Neuronal stem cell (in vitro differentiated cells): ENCODE results near the gene SLC39A7.

Experiments
- DNase-seq: peaks from one replicate; pipeline ENCODE4 v3.0.0-alpha.2; 2013; ENCODE audit warnings: low spot score
- H2AFZ ChIP-seq: one replicate; pipeline ENCODE4 v1.6.1; 2013; ENCODE audit warnings: mild to moderate bottlenecking, low read length, inconsistent platforms
- H2AK5ac ChIP-seq: 2 replicates; pipeline ENCODE4 v1.6.1; 2013; ENCODE audit warnings: low read depth, mild to moderate bottlenecking, inconsistent platforms, low read length, moderate library complexity, mixed read lengths
- H2BK120ac ChIP-seq: 2 replicates; pipeline ENCODE4 v1.6.1; 2013; ENCODE audit warnings: low read depth, mild to moderate bottlenecking, inconsistent platforms, low read length, moderate library complexity, mixed read lengths
- H2BK12ac ChIP-seq: one replicate; pipeline ENCODE4 v1.6.1; 2013; ENCODE audit warnings: low read length, inconsistent platforms
- H2BK15ac ChIP-seq: 2 replicates; pipeline ENCODE4 v1.6.1; 2013; ENCODE audit warnings: mild to moderate bottlenecking, low read length, inconsistent platforms, mixed read lengths
- H2BK5ac ChIP-seq: one replicate; pipeline ENCODE4 v1.6.1; 2013; ENCODE audit warnings: inconsistent platforms, mild to moderate bottlenecking, low read length, moderate library complexity
- H3K14ac ChIP-seq: one replicate; pipeline ENCODE4 v1.6.1; 2013; ENCODE audit warnings: low read length, inconsistent platforms
- H3K18ac ChIP-seq: 2 replicates; pipeline ENCODE4 v1.6.1; 2013; ENCODE audit warnings: low read length, inconsistent platforms
- H3K23ac ChIP-seq: 2 replicates; pipeline ENCODE4 v1.6.1; 2013; ENCODE audit warnings: low read depth, mild to moderate bottlenecking, mixed read lengths, low read length, inconsistent platforms; ENCODE audit not compliant: poor library complexity
- H3K27ac ChIP-seq: replicated peaks from 3 replicates; pipeline ENCODE4 v1.5.1; 2013; ENCODE audit warnings: low read length, inconsistent platforms
- H3K27me3 ChIP-seq, 3 experiments: 2 replicates each; pipeline ENCODE4 v1.6.1; 2013; ENCODE audit warnings: low read length in 3 of 3, mild to moderate bottlenecking in 2 of 3, inconsistent platforms in 1 of 3, low read depth in 1 of 3, mixed read lengths in 1 of 3, moderate library complexity in 1 of 3; ENCODE audit not compliant: control insufficient read depth in 3 of 3, insufficient read depth in 3 of 3
- H3K36me3 ChIP-seq, 2 donors: replicated peaks in 1 of 2; 2 replicates each; pipeline ENCODE4 v1.6.1; 2013; ENCODE audit warnings: low read length in 2 of 2; ENCODE audit not compliant: control insufficient read depth in 2 of 2, insufficient read depth in 2 of 2
- H3K4ac ChIP-seq: 2 replicates; pipeline ENCODE4 v1.6.1; 2013; ENCODE audit warnings: inconsistent platforms, mild to moderate bottlenecking, low read length, moderate library complexity
- H3K4me1 ChIP-seq, 2 donors: 1 replicate in 1 of 2; 2 replicates in 1 of 2; pipeline ENCODE4 v1.6.1; 2013; ENCODE audit warnings: low read length in 2 of 2, low read depth in 1 of 2; ENCODE audit not compliant: control insufficient read depth in 2 of 2, insufficient read depth in 1 of 2
- H3K4me2 ChIP-seq: one replicate; pipeline ENCODE4 v1.6.1; 2013; ENCODE audit warnings: mild to moderate bottlenecking, low read length, inconsistent platforms; ENCODE audit not compliant: insufficient read depth, poor library complexity, severe bottlenecking
- H3K4me3 ChIP-seq, 2 donors: 2 replicates each; pipeline ENCODE4 v1.5.1; 2013; ENCODE audit warnings: low read length in 2 of 2, mild to moderate bottlenecking in 2 of 2, inconsistent platforms in 1 of 2, moderate library complexity in 1 of 2
- H3K79me1 ChIP-seq: one replicate; pipeline ENCODE4 v1.6.1; 2013; ENCODE audit warnings: low read depth, mild to moderate bottlenecking, inconsistent platforms, low read length, moderate library complexity
- H3K9ac ChIP-seq: one replicate; pipeline ENCODE4 v1.6.1; 2013; ENCODE audit warnings: mild to moderate bottlenecking, low read depth, low read length, inconsistent platforms; ENCODE audit not compliant: poor library complexity
- H3K9me3 ChIP-seq, 2 donors: replicated peaks in 1 of 2; 2 replicates each; pipeline versions ENCODE3 to v1.6.1; 2013; ENCODE audit warnings: low read length in 2 of 2, mild to moderate bottlenecking in 2 of 2, inconsistent platforms in 1 of 2, low read depth in 1 of 2, mixed read lengths in 1 of 2, moderate library complexity in 1 of 2; ENCODE audit not compliant: control insufficient read depth in 2 of 2, insufficient read depth in 1 of 2
- H4K8ac ChIP-seq: one replicate; pipeline ENCODE4 v1.6.1; 2013; ENCODE audit warnings: low read depth, mild to moderate bottlenecking, inconsistent platforms, low read length, moderate library complexity
- H4K91ac ChIP-seq: one replicate; pipeline ENCODE4 v1.6.1; 2013; ENCODE audit warnings: low read length, low read depth, mild to moderate bottlenecking, inconsistent platforms; ENCODE audit not compliant: poor library complexity
- WGBS, 2 donors: extraction: QIAGEN DNeasy Blood & Tissue Kit; methylation state at CpG; one replicate each; pipeline ENCODE4 v1.1.7; 2013; ENCODE audit warnings: missing lambda C conversion rate in 2 of 2, mixed read lengths in 1 of 2; ENCODE audit not compliant: insufficient read length in 2 of 2, insufficient replicate concordance in 1 of 2; ENCODE audit errors: extremely low coverage in 2 of 2; 5-methylcytosine and 5-hydroxymethylcytosine counted together

The SLC39A7 gene

GRCh38 chr6:33241968-33242367 is 41.3 kb downstream of the SLC39A7 start:
- Histone ChIP-seq H3K9ac (no peak overlapping the region), H3K27me3 (peaks cover 0 to 9% (median 2%) of the 10 kb centered on the region in 3 experiments), H3K14ac (no peak overlapping the region), H2BK5ac (no peak overlapping the region), H3K4me2 (no peak overlapping the region), H3K4me1 (no peaks in the 10 kb centered on the region), H2BK12ac (no peak overlapping the region), H3K18ac (no peak overlapping the region), H3K9me3 (no peaks in the 10 kb centered on the region), H4K8ac (no peak overlapping the region), H4K91ac (no peak overlapping the region), H3K23ac (no peak overlapping the region), H3K36me3 (no peaks in the 10 kb centered on the region), H2AK5ac (no peak overlapping the region), H2BK15ac (no peak overlapping the region), H2BK120ac (no peak overlapping the region), H3K79me1 (no peaks in the 10 kb centered on the region), H3K4ac (no peak overlapping the region), H2AFZ (no peak overlapping the region), H3K4me3 (no peak overlapping the region), H3K27ac (no peak overlapping the region)
- no peak for DNase-seq
- no CpG with 5 or more reads among the region's 3 CpGs for WGBS, 2 donors

- H2BK5ac ChIP-seq = no peak overlapping the region
- H3K18ac ChIP-seq = no peak overlapping the region
- no peak overlapping the region for H2BK15ac ChIP-seq
- H3K23ac ChIP-seq = no peak overlapping the region
- no peak overlapping the region for H3K4me2 ChIP-seq
- no peak overlapping the region for H3K27ac ChIP-seq
- H3K4me1 ChIP-seq = peaks cover 1% of the 10 kb centered on the region in 2 donors
- H3K4ac ChIP-seq = no peak overlapping the region
- H3K27me3 ChIP-seq = peaks cover 0 to 9% (median 2%) of the 10 kb centered on the region in 3 experiments
- no peak overlapping the region for H2BK12ac ChIP-seq
- no peak overlapping the region for H3K4me3 ChIP-seq
- no peaks in the 10 kb centered on the region for H3K9me3 ChIP-seq
- no peak for DNase-seq
- H3K9ac ChIP-seq = no peak overlapping the region
- no peak overlapping the region for H3K14ac ChIP-seq
- H3K36me3 ChIP-seq = no peaks in the 10 kb centered on the region
- H2AK5ac ChIP-seq = no peak overlapping the region
- H4K91ac ChIP-seq = no peak overlapping the region
- no peak overlapping the region for H2BK120ac ChIP-seq
- no peak overlapping the region for H4K8ac ChIP-seq
- no peak overlapping the region for H2AFZ ChIP-seq
- WGBS, 2 donors = no CpG with 5 or more reads among the region's 1 CpG
- no peaks in the 10 kb centered on the region for H3K79me1 ChIP-seq
Observed at GRCh38 chr6:33243476-33243875, 42.8 kb downstream of the SLC39A7 start.

- Histone ChIP-seq H3K4me1 (peaks cover 9 to 13% of the 10 kb centered on the region in 2 donors), H3K9me3 (no peaks in the 10 kb centered on the region), H3K36me3 (peaks cover 3 to 18% of the 10 kb centered on the region in 2 donors), H2BK120ac (no peak overlapping the region), H3K23ac (peak overlapping the region; percentile 35), H4K91ac (no peak overlapping the region), H3K79me1 (no peaks in the 10 kb centered on the region), H3K14ac (no peak overlapping the region), H2BK15ac (peak overlapping the region; percentile 54), H3K4me3 (peak overlapping the region in 1 of 2 donors; percentile 67), H2AFZ (peak overlapping the region; percentile 87), H3K4me2 (peak overlapping the region; percentile 91), H3K9ac (peak overlapping the region; percentile 65), H3K27ac (no peak overlapping the region), H2BK5ac (no peak overlapping the region), H2BK12ac (no peak overlapping the region), H4K8ac (no peak overlapping the region), H2AK5ac (no peak overlapping the region), H3K18ac (no peak overlapping the region), H3K27me3 (peaks cover 0 to 3% (median 0%) of the 10 kb centered on the region in 3 experiments), H3K4ac (no peak overlapping the region)
- peak; percentile 93 for DNase-seq
- no CpG with 5 or more reads among the region's 28 CpGs for WGBS, 2 donors
Observed at GRCh38 chr6:33247977-33248642, 47.4 kb downstream of the SLC39A7 start.

- Histone ChIP-seq H2BK12ac (no peak overlapping the region), H4K91ac (no peak overlapping the region), H3K4me3 (peak overlapping the region; percentile 61 to 67), H2AFZ (peak overlapping the region; percentile 87), H3K9ac (no peak overlapping the region), H3K18ac (no peak overlapping the region), H2BK120ac (no peak overlapping the region), H3K14ac (no peak overlapping the region), H3K27me3 (peaks cover 0 to 3% (median 0%) of the 10 kb centered on the region in 3 experiments), H3K23ac (peak overlapping the region; percentile 35), H4K8ac (no peak overlapping the region), H3K36me3 (peaks cover 3 to 20% of the 10 kb centered on the region in 2 donors), H3K4me2 (peak overlapping the region; percentile 91), H2AK5ac (no peak overlapping the region), H3K9me3 (no peaks in the 10 kb centered on the region), H2BK15ac (peak overlapping the region; percentile 54), H3K4me1 (peaks cover 9 to 13% of the 10 kb centered on the region in 2 donors), H3K4ac (no peak overlapping the region), H3K27ac (no peak overlapping the region), H3K79me1 (no peaks in the 10 kb centered on the region), H2BK5ac (no peak overlapping the region)
- no peak for DNase-seq
- no CpG with 5 or more reads among the region's 18 CpGs for WGBS, 2 donors
Observed at GRCh38 chr6:33248643-33248931, 47.9 kb downstream of the SLC39A7 start.
